ENCODE data around the gene VSTM5. TPM values are rescaled to one million over a fixed set of nuclear protein-coding genes. Genes with fewer than 3 reads are reported as not detected.

VSTM5 gene
- total and polyA plus RNA-seq, 2 donors from 2014 or later = 0.41 to 1.8 TPM

- no peak for TF ChIP-seq CTCF (IDR thresholded peaks at IDR 0.05; ENCODE audit: borderline replicate concordance, extremely low read depth, insufficient read depth)
- H3K4me1 ChIP-seq (ENCODE audit: control insufficient read depth in 2 of 3, insufficient read depth in 2 of 3, low read depth in 1 of 3, low read length in 3 of 3) = no peaks in the 10 kb centered on the region
- H3K27ac ChIP-seq (ENCODE audit: low read depth in 2 of 2, low read length in 2 of 2) = no peak overlapping the region
- no peak overlapping the region for H3K4me3 ChIP-seq (ENCODE audit: low read length in 3 of 3)
- DNase-seq (no peak), FAIRE-seq (no peak)
- H3K9ac ChIP-seq (ENCODE audit: low read length in 3 of 3) = no peak overlapping the region
- no peaks in the 10 kb centered on the region for H3K27me3 ChIP-seq (ENCODE audit: control insufficient read depth, insufficient read depth, low read length)
- no peaks in the 10 kb centered on the region for H3K9me3 ChIP-seq (ENCODE audit: control insufficient read depth in 2 of 3, insufficient read depth in 1 of 3, low read length in 3 of 3)
- intact Hi-C loops (cut with DNase I) = loop anchor here (10.0 kb wide), 1 partner anchor 62 kb away; no protein-coding TSS in a partner anchor
- peaks cover 8 to 58% (median 26%) of the 10 kb centered on the region in 3 donors for H3K36me3 ChIP-seq (ENCODE audit: control insufficient read depth in 2 of 3, insufficient read depth in 3 of 3, low read length in 3 of 3)
These were observed 53.8 kb downstream of the VSTM5 start for GRCh38 chr11:93796441-93797231.

- DNase-seq = no peak
- H3K36me3 ChIP-seq (ENCODE audit: control insufficient read depth in 2 of 3, insufficient read depth in 3 of 3, low read length in 3 of 3) = peaks cover 15 to 54% (median 20%) of the 10 kb centered on the region in 3 donors
- H3K9ac ChIP-seq (ENCODE audit: low read length in 3 of 3) = no peak overlapping the region
- no peak overlapping the region for H3K4me3 ChIP-seq (ENCODE audit: low read length in 3 of 3)
- no peak overlapping the region for H3K27ac ChIP-seq (ENCODE audit: low read depth in 2 of 2, low read length in 2 of 2)
- no peaks in the 10 kb centered on the region for H3K27me3 ChIP-seq (ENCODE audit: control insufficient read depth, insufficient read depth, low read length)
- intact Hi-C loops (cut with DNase I) = loop anchor here (10.0 kb wide), 1 partner anchor 57 kb away; no protein-coding TSS in a partner anchor
- no peaks in the 10 kb centered on the region for H3K4me1 ChIP-seq (ENCODE audit: control insufficient read depth in 2 of 3, insufficient read depth in 2 of 3, low read depth in 1 of 3, low read length in 3 of 3)
- FAIRE-seq = no peak
- no peak for TF ChIP-seq CTCF (IDR thresholded peaks at IDR 0.05; ENCODE audit: borderline replicate concordance, extremely low read depth, insufficient read depth)
- H3K9me3 ChIP-seq (ENCODE audit: control insufficient read depth in 2 of 3, insufficient read depth in 1 of 3, low read length in 3 of 3) = no peaks in the 10 kb centered on the region
These were observed 58.9 kb downstream of the VSTM5 start for GRCh38 chr11:93791493-93791892.

GRCh38 chr11:93784935-93785360 lies 65.5 kb downstream of the VSTM5 start:
- FAIRE-seq (no peak), DNase-seq (peak in 2 of 5 donors; percentile 18 to 50)
- intact Hi-C loops (cut with DNase I) = no loop called here
- peak overlapping the region; percentile 70 to 99 (median 75) for H3K4me3 ChIP-seq (ENCODE audit: low read length in 3 of 3)
- no peaks in the 10 kb centered on the region for H3K27me3 ChIP-seq (ENCODE audit: control insufficient read depth, insufficient read depth, low read length)
- H3K9me3 ChIP-seq (ENCODE audit: control insufficient read depth in 2 of 3, insufficient read depth in 1 of 3, low read length in 3 of 3) = no peaks in the 10 kb centered on the region
- peaks cover 3 to 8% (median 4%) of the 10 kb centered on the region in 3 donors for H3K4me1 ChIP-seq (ENCODE audit: control insufficient read depth in 2 of 3, insufficient read depth in 2 of 3, low read depth in 1 of 3, low read length in 3 of 3)
- TF ChIP-seq CTCF (IDR thresholded peaks at IDR 0.05; ENCODE audit: borderline replicate concordance, extremely low read depth, insufficient read depth) = no peak
- no peak overlapping the region for H3K27ac ChIP-seq (ENCODE audit: low read depth in 2 of 2, low read length in 2 of 2)
- peaks cover 0 to 12% (median 2%) of the 10 kb centered on the region in 3 donors for H3K36me3 ChIP-seq (ENCODE audit: control insufficient read depth in 2 of 3, insufficient read depth in 3 of 3, low read length in 3 of 3)
- H3K9ac ChIP-seq (ENCODE audit: low read length in 3 of 3) = peak overlapping the region; percentile 71 to 98 (median 79)

All from kidney (tissue), 14 donors.